GM12878 (cell line): ENCODE results near the gene PPP1R7. TPM values are rescaled to one million over a fixed set of nuclear protein-coding genes. Genes with fewer than 3 reads are reported as not detected.

Experiments
- ATAC-seq: fragments of 200-7000 bp; cut with Tn5 transposase; 3 replicates; pipeline ENCODE4 v1.9.1; 2020; ENCODE audit warnings: mild to moderate bottlenecking, moderate library complexity
- BruUV-seq: library from RNA; stranded (reverse); fragments of 400-500 nt; replicated peaks from 2 replicates; lab custom pipeline; 2021; lab: Mats Ljungman, UMichigan
- CTCF ChIA-PET: fragments of 300-600 bp; sonication (Branson Sonifier 250); formaldehyde crosslinking; extraction: SDS; loops from one replicate; lab custom pipeline; 2021; ENCODE audit warnings: inconsistent platforms; lab: Yijun Ruan, JAX
- POLR2A ChIA-PET: fragments of 350-600 bp; formaldehyde crosslinking; extraction: SDS; loops from one replicate; lab custom pipeline; 2021; ENCODE audit warnings: inconsistent platforms; lab: Charles Lee
- RAD21 ChIA-PET: fragments of 300-600 bp; sonication (Branson Sonifier 250); formaldehyde crosslinking; loops from one replicate; lab custom pipeline; 2023; ENCODE audit warnings: antibody characterized with exemption; ENCODE audit not compliant: unreplicated experiment; lab: Charles Lee
- SMC1A ChIA-PET: fragments of 300-600 bp; sonication (Branson Sonifier 250); formaldehyde crosslinking; loops from one replicate; lab custom pipeline; 2023; ENCODE audit not compliant: unreplicated experiment, uncharacterized antibody; lab: Charles Lee
- DNase-seq: peaks from one replicate; pipeline ENCODE4 v3.0.0-alpha.2; 2011; ENCODE audit warnings: low read depth, low spot score
- FAIRE-seq: peaks from 3 replicates; lab custom pipeline; 2011; peaks lifted over from hg19 to GRCh38; lab: Jason Lieb, UNC
- H2AFZ ChIP-seq: 2 replicates; pipeline ENCODE4 v1.6.0; 2011; ENCODE audit warnings: low read depth, low read length, control low read depth; ENCODE audit not compliant: control insufficient read depth
- H3K27ac ChIP-seq: 2 replicates; pipeline ENCODE4 v1.5.1; 2011; ENCODE audit warnings: control low read depth; ENCODE audit not compliant: control insufficient read depth, insufficient read depth
- H3K27me3 ChIP-seq, 2 experiments: replicated peaks in 1 of 2; 2 replicates each; pipeline versions ENCODE4 v1.6.0 to v1.6.1; 2011; ENCODE audit warnings: low read length in 1 of 2; ENCODE audit not compliant: control insufficient read depth in 2 of 2, insufficient read depth in 2 of 2
- H3K36me3 ChIP-seq, 2 experiments: 2 replicates each; pipeline ENCODE4 v1.5.1; 2011; ENCODE audit warnings: low read length in 1 of 2; ENCODE audit not compliant: control insufficient read depth in 2 of 2, insufficient read depth in 2 of 2
- H3K4me1 ChIP-seq: 2 replicates; pipeline ENCODE4 v1.6.1; 2011; ENCODE audit warnings: mild to moderate bottlenecking, low read length, moderate library complexity, mixed read lengths; ENCODE audit not compliant: control insufficient read depth, insufficient read depth
- H3K4me2 ChIP-seq: 2 replicates; pipeline ENCODE4 v1.6.0; 2011; ENCODE audit warnings: control low read depth; ENCODE audit not compliant: control insufficient read depth, insufficient read depth
- H3K4me3 ChIP-seq: fragments of 200-600 bp; sonication (generic); 2 replicates; pipeline ENCODE4 v1.5.1; 2016
- H3K79me2 ChIP-seq: 2 replicates; pipeline ENCODE4 v1.6.0; 2011; ENCODE audit warnings: low read length; ENCODE audit not compliant: control insufficient read depth, insufficient read depth
- H3K9ac ChIP-seq: 2 replicates; pipeline ENCODE4 v1.8.0; 2011; ENCODE audit warnings: low read length, control low read depth, mixed read lengths; ENCODE audit not compliant: control insufficient read depth, insufficient read depth
- H3K9me3 ChIP-seq: replicated peaks from 3 replicates; pipeline ENCODE4 v1.5.1; 2011; ENCODE audit warnings: mild to moderate bottlenecking, low read length; ENCODE audit not compliant: control insufficient read depth, insufficient read depth
- H4K20me1 ChIP-seq: 2 replicates; pipeline ENCODE4 v1.6.0; 2011; ENCODE audit not compliant: control insufficient read depth, insufficient read depth
- BCL11A ChIP-seq: IDR thresholded peaks from 2 replicates; pipeline ENCODE4 v1.6.1; 2011; ENCODE audit warnings: low read depth, low read length
- CBFB ChIP-seq: IDR thresholded peaks from 2 replicates; pipeline ENCODE4 v1.6.1; 2016; ENCODE audit warnings: antibody characterized with exemption, low read depth
- CEBPB ChIP-seq, 2 experiments: fragments of 150-350 bp in 1 of 2; IDR thresholded peaks; 2 replicates each; pipeline ENCODE4 v1.6.1; 2012 to 2014; ENCODE audit warnings: low read depth in 2 of 2, low read length in 2 of 2, borderline replicate concordance in 1 of 2, inconsistent platforms in 1 of 2
- CHD1 ChIP-seq: IDR thresholded peaks from 2 replicates; pipeline ENCODE4 v1.6.1; 2012; ENCODE audit warnings: low read depth, low read length, improper control_type of control experiment
- E2F8 ChIP-seq: fragments of 450-650 bp; IDR thresholded peaks from 2 replicates; pipeline ENCODE4 v1.6.1; 2018; ENCODE audit warnings: mild to moderate bottlenecking, low read depth, moderate library complexity; ENCODE audit not compliant: partially characterized antibody
- IKZF2 ChIP-seq, 2 experiments: fragments of 450-650 bp; IDR thresholded peaks; 2 replicates each; pipeline ENCODE4 v1.6.1; 2017; ENCODE audit warnings: mild to moderate bottlenecking in 2 of 2, moderate library complexity in 2 of 2
- SPI1 ChIP-seq: IDR thresholded peaks from 2 replicates; pipeline ENCODE4 v1.6.1; 2011; ENCODE audit warnings: low read depth, mild to moderate bottlenecking, low read length, moderate library complexity, borderline replicate concordance; ENCODE audit not compliant: insufficient read depth
- ZNF687 ChIP-seq: fragments of 450-650 bp; IDR thresholded peaks from 2 replicates; pipeline ENCODE4 v1.6.1; 2017; ENCODE audit warnings: mild to moderate bottlenecking, moderate library complexity
- WGBS: methylation state at CpG from one replicate; pipeline ENCODE4 v1.1.6; 2016; ENCODE audit warnings: low lambda C conversion rate; ENCODE audit not compliant: insufficient replicate concordance, insufficient coverage; ENCODE audit errors: missing lambda C conversion rate; 5-methylcytosine and 5-hydroxymethylcytosine counted together
- in situ Hi-C: fragments of 300-500 bp; cut with MboI; formaldehyde crosslinking; loops from 9 replicates; pipeline ENCODE4 v1.14.3; 2018; ENCODE audit warnings: mixed read lengths
- intact Hi-C: fragments of 100-400 bp; cut with micrococcal nuclease; formaldehyde crosslinking; loops from one replicate; pipeline ENCODE4 v1.14.2; 2022; ENCODE audit not compliant: unreplicated experiment
- polyA plus RNA-seq, 11 experiments: library from polyadenylated mRNA; depleted of rRNA in 4 of 11; unstranded in 6 of 11; stranded (reverse) in 5 of 11; fragments of >200 nt; fragmentation: Nextera tagmentation in 4 of 11; fragmentation: Illumina TruSeq in 1 of 11; extraction: Ambion mirVana in 4 of 11; extraction: Trizol in 1 of 11; gene quantifications; 1 replicate in 1 of 11; 2 replicates in 10 of 11; pipeline versions ENCODE4 v1.2.1 to v1.2.3, GENCODE V29; 2011 to 2016; ENCODE audit warnings: inconsistent platforms in 2 of 11, missing spikeins in 2 of 11, low read depth in 1 of 11
- total RNA-seq, 4 experiments: library from RNA; depleted of rRNA in 3 of 4; stranded (reverse); fragments of >200 nt in 3 of 4; fragmentation: Illumina TruSeq in 1 of 4; extraction: Trizol in 1 of 4; gene quantifications; 2 replicates each; pipeline versions ENCODE4 v1.2.1 to v1.2.3, GENCODE V29; 2013 to 2021
- TF ChIP-seq, protein P1 (sequence below): fragments of 450-650 bp; IDR thresholded peaks from 2 replicates; pipeline ENCODE4 v1.6.1; 2016; ENCODE audit warnings: mild to moderate bottlenecking, moderate library complexity, borderline replicate concordance

Gene PPP1R7
- total and polyA plus RNA-seq, 10 of the 15 experiments (the other 5 are each of a cell fraction or from before 2014, with no cell fraction given), result 78.5 to 174 (median 93.7) TPM

- under 1% methylated on average over 19 of the region's 19 CpGs for WGBS
- Histone ChIP-seq H3K4me1 (peaks cover 33% of the 10 kb centered on the region), H3K27ac (peak overlapping the region; percentile 82), H3K9me3 (no peaks in the 10 kb centered on the region), H4K20me1 (no peaks in the 10 kb centered on the region), H3K27me3 (no peaks in the 10 kb centered on the region), H3K79me2 (peaks cover 30% of the 10 kb centered on the region), H2AFZ (peak overlapping the region; percentile 69), H3K4me2 (peak overlapping the region; percentile 90), H3K9ac (peak overlapping the region; percentile 56), H3K36me3 (peaks cover 10 to 15% of the 10 kb centered on the region in 2 experiments; a peak in 3 of 4 replicates), H3K4me3 (peak overlapping the region; percentile 11; the same call in 1 of the 2 replicates)
- intact Hi-C loops (loop anchor here (1.0 kb wide), 1 partner anchor 16 kb away; no protein-coding TSS in a partner anchor), in situ Hi-C loops (no loop called here)
- no TSS peak for BruUV-seq
- POLR2A ChIA-PET, result interaction anchor here (0.8 to 5.2 kb wide), 7 partner anchors 10 to 23 kb away, joined by 3 to 54 read pairs (median 4); partner anchors contain the start of gene MTERF4
- ATAC-seq, result peak; percentile 79
- CTCF ChIA-PET, result interaction anchor here (1.1 to 2.0 kb wide), 6 partner anchors 10 to 39 kb away, joined by 3 to 10 read pairs (median 6); partner anchors contain the start of genes PASK and PPP1R7
- DNase-seq, result no peak
- SMC1A ChIA-PET, result interaction anchor here (0.6 to 6.5 kb wide), 9 partner anchors 9 to 730 kb away, joined by 3 to 53 read pairs (median 6); partner anchors contain the start of genes MTERF4, PASK and PPP1R7
- RAD21 ChIA-PET, result interaction anchor here (0.6 to 4.9 kb wide), 11 partner anchors 10 to 207 kb away, joined by 3 to 43 read pairs (median 3); partner anchors contain the start of genes MTERF4, PASK and PPP1R7
- FAIRE-seq, result peak; percentile 70
- TF ChIP-seq IKZF2 (IDR thresholded peaks at IDR 0.05), result peak in 1 of 2 experiments; percentile 15; a peak in 1 of 4 replicates
- no peak for TF ChIP-seq CEBPB (IDR thresholded peaks at IDR 0.05; ENCODE audit: borderline replicate concordance in 1 of 2, low read depth in 2 of 2, low read length in 2 of 2)
- no peak for TF ChIP-seq CBFB
- TF ChIP-seq, protein P1, sequence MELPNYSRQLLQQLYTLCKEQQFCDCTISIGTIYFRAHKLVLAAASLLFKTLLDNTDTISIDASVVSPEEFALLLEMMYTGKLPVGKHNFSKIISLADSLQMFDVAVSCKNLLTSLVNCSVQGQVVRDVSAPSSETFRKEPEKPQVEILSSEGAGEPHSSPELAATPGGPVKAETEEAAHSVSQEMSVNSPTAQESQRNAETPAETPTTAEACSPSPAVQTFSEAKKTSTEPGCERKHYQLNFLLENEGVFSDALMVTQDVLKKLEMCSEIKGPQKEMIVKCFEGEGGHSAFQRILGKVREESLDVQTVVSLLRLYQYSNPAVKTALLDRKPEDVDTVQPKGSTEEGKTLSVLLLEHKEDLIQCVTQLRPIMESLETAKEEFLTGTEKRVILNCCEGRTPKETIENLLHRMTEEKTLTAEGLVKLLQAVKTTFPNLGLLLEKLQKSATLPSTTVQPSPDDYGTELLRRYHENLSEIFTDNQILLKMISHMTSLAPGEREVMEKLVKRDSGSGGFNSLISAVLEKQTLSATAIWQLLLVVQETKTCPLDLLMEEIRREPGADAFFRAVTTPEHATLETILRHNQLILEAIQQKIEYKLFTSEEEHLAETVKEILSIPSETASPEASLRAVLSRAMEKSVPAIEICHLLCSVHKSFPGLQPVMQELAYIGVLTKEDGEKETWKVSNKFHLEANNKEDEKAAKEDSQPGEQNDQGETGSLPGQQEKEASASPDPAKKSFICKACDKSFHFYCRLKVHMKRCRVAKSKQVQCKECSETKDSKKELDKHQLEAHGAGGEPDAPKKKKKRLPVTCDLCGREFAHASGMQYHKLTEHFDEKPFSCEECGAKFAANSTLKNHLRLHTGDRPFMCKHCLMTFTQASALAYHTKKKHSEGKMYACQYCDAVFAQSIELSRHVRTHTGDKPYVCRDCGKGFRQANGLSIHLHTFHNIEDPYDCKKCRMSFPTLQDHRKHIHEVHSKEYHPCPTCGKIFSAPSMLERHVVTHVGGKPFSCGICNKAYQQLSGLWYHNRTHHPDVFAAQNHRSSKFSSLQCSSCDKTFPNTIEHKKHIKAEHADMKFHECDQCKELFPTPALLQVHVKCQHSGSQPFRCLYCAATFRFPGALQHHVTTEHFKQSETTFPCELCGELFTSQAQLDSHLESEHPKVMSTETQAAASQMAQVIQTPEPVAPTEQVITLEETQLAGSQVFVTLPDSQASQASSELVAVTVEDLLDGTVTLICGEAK, result no peak
- no peak for TF ChIP-seq BCL11A
- TF ChIP-seq ZNF687, result peak; percentile 61
- TF ChIP-seq E2F8, result no peak
- no peak for TF ChIP-seq CHD1
- TF ChIP-seq SPI1, result peak; percentile 88
Measured at GRCh38 chr2:241110607-241111439, 39.4 kb upstream of the PPP1R7 start.
